CD1c-positive myeloid dendritic cell (primary cell): ENCODE measurements around the gene JAK3.

Experiments used
- DNase-seq: peaks from one replicate; pipeline ENCODE4 v3.0.0-alpha.2; 2016; ENCODE audit errors: extremely low spot score

Gene JAK3

DNA sequence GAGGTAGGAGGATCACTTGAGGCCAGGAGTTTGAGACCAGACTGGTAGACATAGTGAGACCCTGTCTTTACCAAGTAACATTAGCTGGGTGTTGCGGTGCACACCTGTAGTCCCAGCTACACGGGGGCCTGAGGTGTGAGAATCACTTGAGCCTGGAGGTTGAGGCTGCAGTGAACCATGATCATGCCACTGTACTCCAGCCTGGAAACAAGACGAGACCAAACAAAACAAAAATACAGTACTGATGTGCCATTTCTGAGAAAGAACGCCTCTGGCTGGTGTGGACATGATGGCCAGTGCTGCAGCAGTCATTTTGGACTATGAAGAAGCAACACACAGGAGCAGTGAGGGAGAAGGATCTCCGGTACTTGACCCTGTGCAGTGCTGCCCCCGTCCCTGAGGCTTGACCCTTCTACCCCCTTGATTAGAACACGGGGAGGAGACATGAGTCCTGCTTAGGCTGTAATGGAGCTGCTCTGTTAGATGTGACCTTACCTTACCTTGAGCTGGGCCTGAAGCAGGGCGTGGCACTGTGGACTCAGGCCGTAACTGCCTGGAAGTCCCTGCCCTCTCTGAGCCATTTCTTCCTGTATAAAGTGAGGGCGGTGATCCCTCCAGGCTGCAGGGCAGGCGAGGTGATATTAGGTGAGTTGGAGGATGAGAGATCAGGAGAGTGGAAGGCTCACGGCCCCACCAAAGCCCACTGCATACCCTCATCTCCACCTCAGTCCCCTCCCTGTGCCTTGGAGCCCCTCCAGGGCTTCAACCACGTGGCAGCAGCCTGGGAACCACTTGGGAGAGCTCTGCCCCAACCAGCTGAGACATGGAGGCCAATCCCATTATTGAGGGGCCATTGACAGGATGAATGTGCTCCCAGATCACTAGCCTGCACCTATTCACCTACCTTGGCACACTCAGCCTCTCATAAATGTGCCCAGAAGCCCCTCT, 17.9 kb upstream of the JAK3 start:
- no peak for DNase-seq

DNA sequence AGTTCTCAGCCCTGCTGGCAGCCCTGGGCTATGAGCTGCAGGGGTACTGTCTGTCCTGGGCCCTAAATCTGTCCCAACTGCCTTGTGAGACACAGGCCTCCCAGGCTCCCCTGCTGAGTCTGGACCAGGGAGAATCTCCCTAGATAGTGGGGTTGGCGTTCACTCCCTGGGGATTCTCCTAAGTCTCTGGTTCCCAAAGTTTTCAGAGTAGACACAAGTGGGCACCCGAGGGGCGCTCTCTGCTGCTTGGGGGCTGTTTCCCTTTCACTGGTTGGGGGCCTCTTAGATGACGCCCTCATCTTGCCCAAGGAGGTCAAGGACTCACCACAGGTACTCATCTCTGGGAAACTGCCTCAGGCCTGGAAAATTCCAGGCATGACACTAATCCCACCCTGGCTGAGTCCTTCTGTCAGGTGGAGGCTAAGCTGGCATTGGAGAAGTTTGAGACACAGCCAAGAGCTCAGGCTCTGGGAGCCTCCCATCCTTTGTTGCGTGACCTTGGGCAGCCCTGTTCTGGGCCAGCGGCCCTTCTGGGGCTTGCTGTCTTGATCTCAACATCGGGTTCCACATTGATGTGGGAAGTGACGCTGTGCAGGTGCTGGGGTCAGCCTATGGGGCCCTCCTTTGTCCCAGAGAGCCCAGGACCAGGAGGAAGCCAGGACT, 15.9 kb upstream of the JAK3 start:
- no peak for DNase-seq

DNA sequence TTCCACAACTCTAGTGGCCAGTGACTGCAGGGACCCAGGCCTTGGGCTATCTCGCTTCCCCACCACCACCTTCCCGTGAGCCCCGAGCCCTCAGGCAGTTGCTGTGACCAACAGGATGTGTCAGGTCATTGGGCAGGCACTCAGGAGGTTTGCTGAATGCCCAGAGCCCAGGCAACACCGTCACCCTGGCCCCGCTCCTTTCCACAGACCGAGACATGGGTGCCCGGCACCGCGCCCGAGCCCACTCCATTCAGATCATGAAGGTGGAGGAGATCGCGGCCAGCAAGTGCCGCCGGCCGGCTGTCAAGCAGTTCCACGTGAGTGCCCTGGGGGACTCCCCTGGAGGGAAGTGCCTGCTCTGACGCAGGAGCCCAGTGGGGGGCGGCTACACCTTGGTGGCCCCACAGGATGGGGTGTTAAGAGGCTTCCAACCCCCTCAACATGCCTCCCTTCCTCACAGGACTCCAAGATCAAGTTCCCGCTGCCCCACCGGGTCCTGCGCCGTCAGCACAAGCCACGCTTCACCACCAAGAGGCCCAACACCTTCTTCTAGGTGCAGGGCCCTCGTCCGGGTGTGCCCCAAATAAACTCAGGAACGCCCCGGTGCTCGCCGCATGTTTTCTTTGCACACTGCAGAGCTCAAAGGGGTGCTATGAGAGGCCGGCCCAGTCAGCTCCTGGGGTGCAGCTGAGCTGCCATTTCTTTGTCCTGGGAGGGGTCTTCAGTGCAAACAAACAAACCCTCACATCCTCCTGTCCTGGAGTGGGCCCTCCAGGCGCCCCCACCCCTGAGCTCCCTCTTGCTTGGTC, 15.1 kb upstream of the JAK3 start:
- DNase-seq: no peak

DNA sequence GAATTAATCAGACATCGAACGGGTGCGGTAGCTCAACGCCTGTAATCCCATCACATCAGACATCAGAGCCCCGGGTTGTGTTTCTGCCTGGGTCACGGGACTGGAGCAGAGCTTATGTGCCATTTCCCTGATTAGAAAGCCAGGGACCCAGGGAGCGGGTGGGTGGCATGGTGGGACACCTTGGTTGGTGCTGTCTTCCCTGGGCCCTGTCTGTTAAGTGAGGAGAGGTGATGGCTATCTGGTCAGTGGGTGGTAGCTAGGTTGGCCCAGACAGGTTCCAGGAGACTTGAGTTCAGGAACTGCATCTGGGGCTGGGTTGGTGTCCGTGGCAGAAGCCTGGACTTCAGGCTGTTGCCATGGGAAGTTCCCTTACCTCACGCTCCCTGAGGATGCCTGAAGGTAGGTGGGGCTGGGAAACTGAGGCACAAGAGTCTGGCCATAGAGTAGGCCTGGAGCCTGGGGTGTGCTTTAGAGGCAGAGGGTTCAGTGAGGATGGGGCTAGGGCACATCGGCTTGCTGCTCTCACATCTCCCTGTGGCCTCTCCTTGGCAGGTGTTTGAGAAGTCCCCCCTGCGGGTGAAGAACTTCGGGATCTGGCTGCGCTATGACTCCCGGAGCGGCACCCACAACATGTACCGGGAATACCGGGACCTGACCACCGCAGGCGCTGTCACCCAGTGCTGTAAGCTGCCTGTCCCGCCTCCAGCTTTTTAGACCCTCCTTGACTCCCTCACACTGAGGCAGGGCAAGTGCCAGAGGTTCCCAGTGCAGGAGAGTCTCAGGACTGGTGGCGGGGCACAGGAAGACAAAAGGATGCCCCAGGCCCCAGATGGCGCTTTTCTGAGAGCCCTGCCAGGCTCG, 14.0 kb upstream of the JAK3 start:
- DNase-seq: no peak

DNA sequence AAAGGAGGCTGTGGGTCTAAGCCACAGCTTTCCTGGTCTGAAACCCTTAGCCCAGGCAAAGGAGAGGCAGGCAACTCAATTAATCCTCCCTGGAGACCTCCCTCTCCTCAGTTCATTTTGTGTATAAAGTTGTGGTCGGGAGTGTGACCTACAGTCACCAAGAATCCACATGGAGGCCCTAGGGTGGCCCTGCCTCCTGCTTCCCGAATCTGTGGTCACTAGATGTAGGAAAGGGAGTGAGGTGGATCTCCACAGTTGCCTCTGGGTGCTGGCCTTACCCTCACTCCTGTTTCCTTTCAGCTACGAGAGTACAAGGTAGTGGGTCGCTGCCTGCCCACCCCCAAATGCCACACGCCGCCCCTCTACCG, 13.2 kb upstream of the JAK3 start:
- no peak for DNase-seq

DNA sequence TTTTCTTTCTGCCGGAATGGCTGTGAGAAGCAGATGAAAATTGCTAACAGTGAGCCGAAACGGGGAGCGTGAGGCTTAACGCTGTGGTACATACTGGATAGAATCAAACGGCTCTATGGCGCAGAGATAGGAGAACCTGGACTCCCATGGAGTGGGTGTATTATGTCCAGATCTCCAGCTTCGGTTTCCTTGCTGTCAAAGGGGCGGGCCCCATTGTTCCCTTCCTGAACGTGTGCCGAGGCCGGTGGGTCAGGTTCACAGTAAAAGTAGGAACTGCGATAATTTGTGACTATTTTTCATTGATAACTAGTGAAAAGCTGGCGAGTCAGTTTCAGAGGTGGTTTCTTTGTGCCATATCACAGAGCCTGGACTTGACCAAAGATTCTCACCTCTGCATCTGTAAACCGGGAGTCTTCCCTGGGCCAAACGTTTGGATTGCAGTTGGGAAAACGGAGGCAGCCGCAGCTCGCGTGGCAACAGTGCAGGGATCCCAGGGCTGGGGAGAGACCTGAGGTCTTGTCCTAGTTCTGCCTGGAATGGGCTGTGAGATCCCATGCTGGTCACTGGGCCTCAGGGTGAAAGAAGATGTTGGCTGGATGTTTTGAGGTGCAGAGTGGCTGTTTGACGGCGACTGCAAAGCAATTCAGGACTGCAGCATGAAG, 12.7 kb upstream of the JAK3 start:
- DNase-seq: peak; percentile 53

DNA sequence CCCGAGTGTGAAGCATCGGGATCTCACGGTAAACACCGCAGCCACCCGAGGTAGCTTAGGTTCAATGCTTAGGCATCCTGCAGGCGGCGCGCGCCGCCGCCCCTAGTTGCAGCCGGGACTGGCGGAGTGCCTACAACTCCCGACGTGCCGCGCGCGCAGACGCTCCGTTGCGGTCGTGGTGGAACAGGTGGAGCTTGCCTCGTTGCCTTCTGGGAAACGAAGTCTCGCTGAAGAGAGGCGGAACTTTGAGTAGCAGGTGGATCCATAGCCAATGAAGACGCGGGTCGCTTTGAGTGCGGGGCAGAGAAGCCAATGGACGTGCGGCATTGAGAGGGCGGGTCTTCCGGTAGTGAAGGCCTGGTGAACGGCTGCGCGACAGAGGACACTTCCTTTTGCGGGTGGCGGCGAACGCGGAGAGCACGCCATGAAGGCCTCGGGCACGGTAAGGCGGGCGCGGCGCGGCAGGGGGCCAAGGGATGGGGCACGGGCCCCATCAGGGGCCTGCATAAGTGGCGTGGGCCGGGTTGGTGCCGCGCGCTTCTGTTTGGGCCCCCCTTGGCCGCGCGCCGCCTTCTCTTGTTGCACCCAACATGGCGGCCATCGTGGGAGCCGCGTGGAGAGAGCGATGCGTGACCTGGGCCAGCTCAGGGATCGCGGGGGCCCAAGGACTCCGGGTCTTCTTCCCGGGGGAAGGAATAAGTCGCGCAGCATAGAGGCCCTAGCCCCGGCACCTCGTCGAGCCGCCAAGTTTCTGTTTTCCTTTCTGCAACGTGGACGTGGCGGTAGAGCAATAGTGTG, 11.9 kb upstream of the JAK3 start, which contains the start of gene RPL18A:
TSS of gene RPL18A (plus strand) at position 378 of the 798 bp plus-strand sequence. CDS start at position 425, 47 bp downstream.
- peak; percentile 100 for DNase-seq

GRCh38 chr19:17855280-17856152, 7.7 kb upstream of the JAK3 start:
- DNase-seq: peak; percentile 89

DNA sequence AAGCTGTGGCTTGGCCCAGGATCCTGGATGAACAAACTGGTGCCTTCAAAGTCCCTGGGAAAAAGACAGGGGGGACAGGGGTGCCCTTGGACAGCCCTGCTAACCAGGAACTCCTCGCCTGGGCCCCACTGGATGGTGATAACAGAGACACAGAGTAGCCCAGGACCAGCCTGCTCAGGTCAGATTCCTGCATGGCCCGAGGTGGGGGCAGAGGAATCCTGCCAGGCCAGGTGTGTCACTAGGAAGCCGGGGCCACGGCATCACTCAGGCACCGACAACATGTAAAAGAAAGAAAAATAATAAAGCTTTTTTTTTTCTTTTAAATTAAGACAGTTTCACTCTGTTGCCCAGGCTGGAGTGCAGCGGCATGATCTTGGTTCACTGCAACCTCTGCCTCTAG, 6.3 kb upstream of the JAK3 start:
- no peak for DNase-seq

DNA sequence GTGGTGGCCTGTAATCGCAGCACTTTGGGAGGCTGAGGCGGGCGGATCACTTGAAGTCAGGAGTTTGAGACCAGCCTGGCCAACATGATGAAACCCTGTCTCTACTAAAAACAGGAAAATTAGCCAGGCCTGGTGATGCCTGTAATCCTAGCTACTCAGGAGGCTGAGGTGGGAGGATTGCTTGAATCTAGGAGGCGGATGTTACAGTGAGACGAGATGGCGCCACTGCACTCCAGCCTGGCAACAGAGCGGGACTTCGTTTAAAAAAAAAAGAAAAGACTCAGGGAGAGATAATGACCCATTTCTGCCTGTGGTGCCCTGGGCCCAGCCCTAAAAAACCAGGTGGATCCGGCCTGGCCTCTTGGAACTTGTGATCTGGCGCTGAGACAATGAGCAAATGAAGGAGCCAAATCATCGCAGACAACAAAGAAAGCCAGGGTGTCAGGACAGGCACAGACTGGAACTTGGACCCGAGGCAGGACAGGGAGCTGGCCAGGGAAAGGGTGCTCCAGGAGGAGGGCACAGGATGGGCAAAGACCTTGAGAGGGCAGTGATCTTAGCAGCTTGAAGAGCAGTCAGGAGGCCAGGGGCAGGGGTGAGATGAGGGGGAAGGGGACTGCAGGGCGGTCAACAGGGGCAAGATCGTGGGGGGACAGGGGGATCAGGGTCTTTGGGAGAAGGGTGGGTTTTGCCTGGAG, 962 bp upstream of the JAK3 start:
- no peak for DNase-seq

DNA sequence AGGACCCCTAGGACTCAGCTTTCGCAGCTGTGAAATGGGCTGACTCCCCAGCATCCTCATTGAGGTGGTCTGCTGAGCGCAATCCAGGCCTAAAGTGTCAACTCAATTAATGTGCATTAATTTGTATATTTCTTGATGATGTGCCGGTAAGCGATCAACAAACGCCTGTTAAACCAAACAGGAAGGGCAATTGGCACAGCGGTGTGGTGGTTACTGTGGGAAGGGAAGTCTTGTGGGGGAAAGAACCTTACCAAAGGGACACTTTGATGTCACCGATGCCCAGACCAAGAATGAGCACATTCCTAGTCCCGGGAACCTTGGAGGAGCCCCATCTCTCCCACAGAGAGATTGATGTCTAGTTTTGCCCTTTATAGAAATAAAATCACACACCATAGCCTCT, 1.6 kb downstream of the JAK3 start:
- peak; percentile 15 for DNase-seq

GRCh38 chr19:17843908-17844490, 3.8 kb downstream of the JAK3 start:
- no peak for DNase-seq

- DNase-seq: peak; percentile 31
These were observed 4.4 kb downstream of the JAK3 start for GRCh38 chr19:17843292-17843827.

GRCh38 chr19:17842663-17843291, 5.0 kb downstream of the JAK3 start:
- no peak for DNase-seq

DNA sequence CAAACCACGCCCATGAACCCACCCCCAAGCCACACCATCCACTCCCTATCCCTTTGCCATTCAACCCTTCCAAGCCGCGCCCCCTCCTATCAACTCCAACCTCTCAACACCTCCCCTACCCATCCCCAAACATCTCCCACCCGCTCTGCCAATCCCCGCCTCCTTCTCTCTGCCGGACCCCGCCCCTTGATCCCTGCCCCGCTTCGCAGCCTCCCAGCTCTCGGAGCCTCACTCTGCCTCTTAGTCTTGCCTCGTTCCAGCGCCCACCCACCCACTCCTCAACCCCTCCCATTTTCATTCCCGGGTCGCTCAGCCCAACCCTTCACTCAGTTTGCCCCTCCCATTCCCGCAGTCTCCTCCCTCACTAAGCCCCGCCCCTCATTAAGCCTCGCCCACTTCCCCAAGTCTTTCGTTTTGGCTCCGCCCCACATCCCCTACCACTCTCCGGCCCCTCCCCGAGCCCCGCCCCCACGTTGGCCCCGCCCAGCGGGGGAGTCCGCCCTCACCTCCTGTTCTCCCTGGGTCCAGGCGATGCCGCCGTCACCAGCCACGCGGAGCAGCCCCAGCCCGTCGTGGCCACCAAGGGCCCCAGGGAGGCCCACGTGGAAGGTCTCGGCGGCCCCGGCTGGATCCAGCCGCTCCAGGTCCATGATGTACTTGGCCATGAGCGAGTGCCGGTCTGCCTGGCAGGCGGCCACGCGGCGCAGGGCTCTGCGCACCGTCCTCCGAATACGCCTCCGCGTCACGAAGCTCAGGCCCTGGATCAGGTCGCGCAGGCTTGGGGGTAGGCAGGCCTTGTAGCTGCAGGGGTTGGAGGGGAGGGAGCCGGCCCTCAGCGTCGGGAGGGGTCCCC, 5.7 kb downstream of the JAK3 start:
- DNase-seq: peak; percentile 28

GRCh38 chr19:17841371-17841809, 6.4 kb downstream of the JAK3 start:
- DNase-seq: no peak
